DND-41 (cell line): ENCODE measurements around the gene STAT5B.

Experiments used
- CTCF ChIP-seq: IDR thresholded peaks from 2 replicates; pipeline ENCODE4 v1.5.1; 2012; ENCODE audit warnings: borderline replicate concordance, low read length, moderate library complexity, mild to moderate bottlenecking; ENCODE audit not compliant: poor library complexity, severe bottlenecking; ENCODE audit errors: extremely low read depth
- EZH2 ChIP-seq: IDR thresholded peaks from 3 replicates; pipeline ENCODE4 v1.6.1; 2012; ENCODE audit warnings: borderline replicate concordance, low read depth, mild to moderate bottlenecking, moderate library complexity, low read length, inconsistent platforms; ENCODE audit not compliant: severe bottlenecking

GRCh38 chr17:42284566-42284965 is 8.4 kb upstream of the STAT5B start:
- TF ChIP-seq EZH2 (no peak), CTCF (no peak)
